IMR-90 (cell line): ENCODE data around the gene SRP19.

Experiments used
- BHLHE40 ChIP-seq: fragments of 150-350 bp; IDR thresholded peaks from 2 replicates; pipeline ENCODE4 v1.6.1; 2016; ENCODE audit warnings: mild to moderate bottlenecking, low read depth, low read length
- CEBPB ChIP-seq: IDR thresholded peaks from 2 replicates; pipeline ENCODE4 v1.6.1; 2012; ENCODE audit warnings: low read depth, low read length, improper control_type of control experiment
- CHD1 ChIP-seq: IDR thresholded peaks from 2 replicates; pipeline ENCODE4 v1.6.1; 2012; ENCODE audit warnings: low read depth, low read length, improper control_type of control experiment
- ELK1 ChIP-seq: fragments of 150-350 bp; IDR thresholded peaks from 2 replicates; pipeline ENCODE4 v1.6.1; 2016; ENCODE audit warnings: low read depth, mild to moderate bottlenecking, low read length, moderate library complexity, borderline replicate concordance
- MAFK ChIP-seq: IDR thresholded peaks from 2 replicates; pipeline ENCODE4 v1.6.1; 2012; ENCODE audit warnings: low read depth, low read length, improper control_type of control experiment
- MXI1 ChIP-seq: IDR thresholded peaks from 2 replicates; pipeline ENCODE4 v1.6.1; 2012; ENCODE audit warnings: low read depth, mild to moderate bottlenecking, low read length, moderate library complexity, borderline replicate concordance
- POLR2A ChIP-seq: IDR thresholded peaks from 2 replicates; pipeline ENCODE4 v1.6.1; 2012; ENCODE audit warnings: mild to moderate bottlenecking, low read depth, low read length
- RAD21 ChIP-seq: IDR thresholded peaks from 2 replicates; pipeline ENCODE4 v1.6.1; 2012; ENCODE audit warnings: low read length, improper control_type of control experiment
- RFX5 ChIP-seq: IDR thresholded peaks from 2 replicates; pipeline ENCODE4 v1.8.0; 2012; ENCODE audit warnings: low read depth, mild to moderate bottlenecking, low read length, moderate library complexity
- SMC3 ChIP-seq: fragments of 150-350 bp; IDR thresholded peaks from 2 replicates; pipeline ENCODE4 v1.6.1; 2016; ENCODE audit warnings: low read depth, mild to moderate bottlenecking, antibody characterized with exemption, low read length, moderate library complexity
- TF ChIP-seq, protein P1 (sequence below): conservative IDR thresholded peaks from 2 replicates; pipeline ENCODE4 v1.5.1; 2012; ENCODE audit warnings: mild to moderate bottlenecking, low read depth, low read length, improper control_type of control experiment
- TF ChIP-seq, protein P2 (sequence below): fragments of 150-350 bp; IDR thresholded peaks from 2 replicates; pipeline ENCODE4 v1.6.1; 2017; ENCODE audit warnings: mild to moderate bottlenecking, antibody characterized with exemption, low read length, low read depth

GRCh38 chr5:112907166-112907631 is 46.1 kb downstream of the SRP19 start:
- TF ChIP-seq, protein P1, sequence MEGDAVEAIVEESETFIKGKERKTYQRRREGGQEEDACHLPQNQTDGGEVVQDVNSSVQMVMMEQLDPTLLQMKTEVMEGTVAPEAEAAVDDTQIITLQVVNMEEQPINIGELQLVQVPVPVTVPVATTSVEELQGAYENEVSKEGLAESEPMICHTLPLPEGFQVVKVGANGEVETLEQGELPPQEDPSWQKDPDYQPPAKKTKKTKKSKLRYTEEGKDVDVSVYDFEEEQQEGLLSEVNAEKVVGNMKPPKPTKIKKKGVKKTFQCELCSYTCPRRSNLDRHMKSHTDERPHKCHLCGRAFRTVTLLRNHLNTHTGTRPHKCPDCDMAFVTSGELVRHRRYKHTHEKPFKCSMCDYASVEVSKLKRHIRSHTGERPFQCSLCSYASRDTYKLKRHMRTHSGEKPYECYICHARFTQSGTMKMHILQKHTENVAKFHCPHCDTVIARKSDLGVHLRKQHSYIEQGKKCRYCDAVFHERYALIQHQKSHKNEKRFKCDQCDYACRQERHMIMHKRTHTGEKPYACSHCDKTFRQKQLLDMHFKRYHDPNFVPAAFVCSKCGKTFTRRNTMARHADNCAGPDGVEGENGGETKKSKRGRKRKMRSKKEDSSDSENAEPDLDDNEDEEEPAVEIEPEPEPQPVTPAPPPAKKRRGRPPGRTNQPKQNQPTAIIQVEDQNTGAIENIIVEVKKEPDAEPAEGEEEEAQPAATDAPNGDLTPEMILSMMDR = no peak
- TF ChIP-seq MAFK (no peak), SMC3 (no peak), POLR2A (no peak), BHLHE40 (no peak), RAD21 (no peak), CEBPB (no peak), CHD1 (no peak), ELK1 (no peak), MXI1 (no peak), RFX5 (no peak)
- TF ChIP-seq, protein P2, sequence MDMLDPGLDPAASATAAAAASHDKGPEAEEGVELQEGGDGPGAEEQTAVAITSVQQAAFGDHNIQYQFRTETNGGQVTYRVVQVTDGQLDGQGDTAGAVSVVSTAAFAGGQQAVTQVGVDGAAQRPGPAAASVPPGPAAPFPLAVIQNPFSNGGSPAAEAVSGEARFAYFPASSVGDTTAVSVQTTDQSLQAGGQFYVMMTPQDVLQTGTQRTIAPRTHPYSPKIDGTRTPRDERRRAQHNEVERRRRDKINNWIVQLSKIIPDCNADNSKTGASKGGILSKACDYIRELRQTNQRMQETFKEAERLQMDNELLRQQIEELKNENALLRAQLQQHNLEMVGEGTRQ = no peak
